Ramos (cell line): Measurements from ENCODE around the gene SEL1L3.

ENCODE experiments used
- in situ Hi-C: fragments of 300-500 bp; cut with MboI; formaldehyde crosslinking; loops from one replicate; pipeline ENCODE4 v1.14.3; 2022; ENCODE audit warnings: low sequenced_read_pairs; ENCODE audit not compliant: unreplicated experiment

Gene SEL1L3

DNA sequence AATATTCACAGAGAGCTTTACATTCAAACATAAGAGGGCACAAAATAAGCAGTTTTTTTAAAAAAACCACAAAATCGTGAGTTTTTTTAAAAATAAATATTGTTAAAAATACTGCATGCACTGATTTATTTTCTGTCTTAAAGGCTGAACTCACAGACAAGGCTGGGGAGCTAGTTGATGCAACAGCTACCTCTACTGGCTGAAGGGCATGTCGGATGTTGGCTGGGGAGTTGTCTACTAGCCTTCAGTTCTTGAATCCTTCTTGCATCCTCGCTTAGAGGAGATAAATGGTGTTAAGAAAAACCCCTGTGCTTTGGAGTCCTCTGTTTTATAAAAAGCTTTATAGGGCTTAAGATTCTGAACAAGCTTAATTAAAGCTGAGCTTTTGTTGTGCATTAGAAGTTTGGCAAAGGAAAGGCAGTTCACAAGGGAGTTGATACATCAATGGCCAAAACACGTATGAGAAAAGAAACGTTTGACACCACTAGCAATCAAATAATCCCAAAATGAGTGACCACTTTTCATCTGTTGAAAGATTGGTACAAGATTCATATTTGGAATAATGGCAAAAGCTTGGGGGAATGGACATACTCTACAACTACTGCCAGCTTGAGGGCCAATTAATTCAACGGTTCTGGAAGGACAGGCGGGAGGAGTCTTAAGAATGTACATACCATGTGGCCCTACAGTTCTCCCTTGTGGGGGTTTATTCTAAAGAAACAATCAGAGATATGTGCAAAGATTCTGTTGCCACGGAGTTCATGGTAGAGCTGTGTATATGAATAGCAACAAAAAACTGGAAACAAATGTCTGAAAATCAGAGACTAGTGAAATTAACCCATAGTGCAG, 94.7 kb downstream of the SEL1L3 start:
- in situ Hi-C loops: no loop called here

DNA sequence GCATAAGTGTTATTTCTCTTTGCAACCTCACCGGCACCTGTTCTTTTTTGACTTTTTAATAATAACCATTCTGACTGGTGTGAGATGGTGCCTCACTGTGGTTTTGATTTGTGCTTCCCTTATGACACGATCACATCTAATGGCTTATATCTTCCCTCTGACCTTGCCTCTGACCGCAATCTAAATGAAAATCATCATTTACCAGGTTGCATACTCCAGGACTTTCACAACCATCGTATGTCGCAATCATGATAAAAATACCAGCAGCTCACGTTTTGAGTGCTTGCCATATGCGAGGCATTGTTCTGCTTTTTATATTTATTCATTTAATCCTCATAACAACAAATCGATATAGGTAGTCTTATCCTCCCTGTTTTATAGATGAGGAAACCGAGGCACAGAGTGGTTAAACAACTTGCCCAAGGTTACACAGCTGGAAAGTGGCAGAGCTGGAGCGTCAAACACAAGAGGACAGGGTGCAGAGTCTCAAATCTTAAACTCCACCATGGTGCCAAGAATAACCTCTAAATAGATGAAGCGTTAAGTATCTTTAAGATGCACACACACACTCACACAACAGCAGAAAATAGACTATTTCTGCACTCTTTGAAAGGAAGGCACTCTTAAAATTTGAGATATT, 102.2 kb downstream of the SEL1L3 start:
- in situ Hi-C loops: no loop called here

DNA sequence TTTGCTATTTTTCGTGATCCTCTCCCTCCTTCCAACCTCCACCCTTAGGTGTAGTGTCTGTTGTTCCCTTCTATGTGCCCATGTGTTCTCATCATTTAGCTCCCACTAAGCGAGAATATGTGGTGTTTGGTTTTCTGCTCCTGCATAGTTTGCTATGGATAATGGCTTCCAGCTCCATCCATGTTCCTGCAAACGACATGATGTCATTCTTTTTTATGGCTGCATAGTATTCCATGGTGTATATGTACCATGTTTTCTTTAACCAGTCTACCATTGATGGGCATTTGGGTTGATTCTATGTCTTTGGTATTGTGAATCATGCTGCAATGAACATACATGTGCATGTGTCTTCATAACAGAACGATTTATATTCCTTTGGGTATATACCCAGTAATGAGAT, 102.7 kb downstream of the SEL1L3 start:
- in situ Hi-C loops: no loop called here

DNA sequence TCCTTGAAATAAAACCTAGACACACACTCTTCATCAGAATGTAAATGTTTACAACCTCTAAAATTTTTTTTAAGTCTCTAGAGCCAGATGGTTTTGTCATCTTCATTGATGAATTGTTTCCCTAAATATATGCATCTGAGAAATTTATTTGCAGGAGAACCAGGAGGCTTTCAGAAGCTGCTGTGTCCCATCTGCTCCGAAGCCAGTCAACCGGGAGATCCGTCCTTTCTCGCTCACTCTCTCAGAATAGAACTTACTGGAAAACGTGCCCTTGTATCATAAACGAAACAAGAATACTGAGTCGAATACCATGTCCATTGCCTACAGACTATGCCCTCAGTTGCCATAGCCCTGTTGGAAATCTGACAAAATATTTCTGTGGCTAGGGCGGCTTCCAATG, 103.7 kb downstream of the SEL1L3 start:
- in situ Hi-C loops: no loop called here

DNA sequence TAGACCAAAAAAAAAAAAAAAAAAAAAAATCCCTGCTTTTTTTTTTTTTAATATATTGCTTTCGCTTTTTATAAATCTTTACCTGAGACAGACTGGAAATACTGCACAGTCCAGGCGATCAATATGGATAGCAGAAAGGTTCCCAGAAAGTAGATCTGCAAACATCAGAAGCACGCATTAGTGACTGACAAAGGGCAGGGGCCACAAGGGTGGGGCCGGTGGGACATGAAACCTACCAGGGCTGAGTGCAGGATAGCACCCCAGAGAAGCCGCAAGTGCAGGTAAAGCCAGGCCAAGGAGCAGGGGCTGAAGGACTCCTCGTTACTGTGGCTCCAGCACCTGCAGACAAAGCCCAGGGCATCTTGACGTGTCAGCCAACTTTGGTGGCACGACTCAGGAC, 105.3 kb downstream of the SEL1L3 start:
- in situ Hi-C loops: no loop called here

DNA sequence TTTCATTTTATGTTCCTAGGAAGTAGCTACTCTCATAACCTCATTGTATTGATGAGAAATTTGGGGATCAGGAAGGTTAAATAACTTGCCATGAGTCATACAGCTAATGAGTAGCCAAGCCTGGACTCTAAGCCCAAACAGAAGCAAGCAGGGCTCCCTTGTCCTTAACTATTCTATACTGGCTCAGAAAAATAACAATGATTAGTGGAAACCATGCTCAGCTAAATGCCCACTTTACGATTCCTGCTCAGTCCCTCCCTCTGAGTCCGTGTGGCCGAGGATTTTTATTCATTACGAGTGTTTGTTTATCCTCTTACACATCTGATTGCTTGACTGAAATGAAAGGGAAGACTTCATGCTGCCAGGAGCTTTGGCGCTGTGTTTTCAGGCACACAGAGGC, 106.3 kb downstream of the SEL1L3 start:
- in situ Hi-C loops: no loop called here

DNA sequence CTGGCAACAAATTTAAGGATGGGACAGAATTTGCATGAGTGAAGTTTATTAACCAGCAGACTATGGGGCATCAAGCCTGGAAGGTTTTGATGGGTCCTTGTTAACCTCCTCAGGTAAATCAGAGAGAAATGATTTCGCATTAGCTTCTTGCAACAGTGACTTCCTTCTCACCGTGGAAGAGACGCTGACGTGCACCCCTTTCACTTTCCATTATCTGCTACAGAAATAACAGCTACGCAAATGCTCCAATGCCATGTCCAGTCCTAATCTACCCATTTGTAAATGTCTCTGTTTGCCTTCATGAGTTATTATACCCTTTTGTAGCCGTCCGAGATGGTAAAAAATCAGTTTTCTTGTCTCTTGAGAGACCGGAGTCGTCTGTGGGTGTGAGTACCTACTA, 106.9 kb downstream of the SEL1L3 start:
- in situ Hi-C loops: no loop called here

DNA sequence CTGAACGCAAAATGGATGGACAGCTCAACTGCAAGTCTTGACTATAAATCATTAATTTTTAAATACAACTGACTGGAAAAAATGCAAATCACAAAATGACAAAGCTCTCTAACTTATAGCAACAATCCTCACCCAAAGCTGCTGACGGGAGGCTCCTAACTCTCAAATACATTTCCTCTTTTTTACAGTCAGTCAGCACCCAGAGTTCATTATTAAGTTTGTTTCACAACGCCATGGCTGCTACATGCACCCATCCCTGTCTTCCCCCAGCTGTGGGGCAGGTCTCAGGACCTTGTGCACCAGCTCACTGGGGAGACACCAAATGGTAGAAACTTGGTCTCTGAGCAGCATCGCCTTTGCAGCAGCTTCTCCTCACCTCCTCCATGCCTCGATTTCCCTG, 109.5 kb downstream of the SEL1L3 start:
- in situ Hi-C loops: no loop called here

DNA sequence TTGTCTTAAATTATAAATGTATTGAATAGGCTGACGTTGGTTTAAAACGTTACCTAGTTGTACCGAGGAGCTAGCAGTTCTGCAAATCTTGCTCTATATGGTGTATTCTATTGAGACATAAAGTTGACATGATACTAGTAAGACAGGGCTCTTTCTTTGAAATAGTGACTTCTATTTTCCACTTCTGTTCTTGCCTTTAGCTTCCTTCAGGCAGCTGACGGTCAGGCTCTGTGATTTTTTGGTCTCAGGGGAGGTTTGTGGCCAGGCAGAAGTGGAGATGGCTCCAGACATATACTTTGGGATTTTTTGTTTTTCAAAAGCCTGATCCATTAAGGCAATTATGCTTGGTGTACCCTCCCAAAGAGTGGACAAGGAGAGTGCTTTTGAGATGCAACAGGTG, 111.9 kb downstream of the SEL1L3 start:
- in situ Hi-C loops: no loop called here

DNA sequence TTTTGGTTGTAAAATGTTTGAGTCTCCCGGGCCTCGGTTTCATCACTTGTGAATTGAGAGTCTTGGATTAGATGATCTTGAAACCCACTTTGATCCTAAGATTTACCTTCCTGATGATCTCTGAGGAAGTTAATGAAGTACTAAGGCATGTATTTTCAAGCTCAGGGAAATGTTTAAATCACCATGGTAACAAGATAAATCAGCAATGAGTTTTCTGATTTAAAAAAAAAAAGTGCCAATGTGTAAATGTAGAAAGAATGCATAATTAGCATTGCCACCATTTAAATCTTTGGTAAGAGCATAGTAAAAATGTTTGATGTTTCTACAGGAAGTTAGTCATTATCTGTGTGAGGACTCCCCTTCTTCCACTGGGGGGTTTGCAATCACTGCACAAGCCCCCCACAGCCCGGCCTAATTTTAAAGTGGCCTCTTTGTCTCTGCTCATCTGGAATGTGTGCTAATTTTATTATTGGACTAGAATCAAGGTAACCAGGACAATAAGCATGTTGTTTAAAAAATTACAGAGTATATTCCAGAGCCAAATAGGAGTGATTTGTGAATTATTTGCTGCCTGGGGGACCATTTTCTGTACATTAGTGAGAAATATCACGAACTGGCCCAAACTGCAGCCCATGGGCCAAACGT, 113.5 kb downstream of the SEL1L3 start:
- in situ Hi-C loops: no loop called here

DNA sequence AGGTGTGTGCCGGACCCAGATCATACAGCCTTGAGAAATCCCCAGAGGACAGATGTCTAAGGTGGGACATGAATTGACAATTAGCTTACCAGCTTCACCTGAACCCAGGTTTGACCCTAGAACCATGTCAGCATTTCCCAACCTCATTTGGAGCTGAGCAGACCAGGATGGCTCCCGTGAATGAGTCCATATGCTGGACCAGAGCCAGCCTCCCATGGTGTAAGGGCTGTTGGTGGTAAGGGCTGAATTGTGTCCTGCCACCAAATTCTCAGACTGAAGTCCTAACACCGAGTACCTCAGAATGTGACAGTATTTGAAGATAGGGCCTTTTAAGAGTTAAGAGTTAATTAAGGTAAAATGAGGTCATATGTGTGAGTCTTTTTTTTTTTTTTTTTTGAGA, 118.8 kb downstream of the SEL1L3 start:
- in situ Hi-C loops: no loop called here

DNA sequence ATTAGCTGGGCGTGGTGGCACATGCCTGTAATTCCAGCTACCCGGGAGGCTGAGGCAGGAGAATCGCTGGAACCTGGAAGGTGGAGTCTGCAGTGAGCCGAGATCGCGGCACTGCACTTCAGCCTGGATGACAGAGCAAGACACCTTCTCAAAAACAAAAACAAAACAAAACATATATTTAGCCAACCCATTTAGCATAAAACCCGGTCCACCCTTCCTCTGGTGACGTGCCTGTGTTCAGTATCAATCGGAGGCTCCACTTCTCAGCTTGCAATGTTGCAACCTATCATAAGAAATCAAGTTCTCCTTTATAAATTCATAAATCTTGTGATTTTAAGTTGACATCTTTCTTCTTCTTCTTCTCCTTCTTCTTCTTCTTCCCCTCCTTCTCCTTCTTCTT, 133.2 kb downstream of the SEL1L3 start:
- in situ Hi-C loops: no loop called here

DNA sequence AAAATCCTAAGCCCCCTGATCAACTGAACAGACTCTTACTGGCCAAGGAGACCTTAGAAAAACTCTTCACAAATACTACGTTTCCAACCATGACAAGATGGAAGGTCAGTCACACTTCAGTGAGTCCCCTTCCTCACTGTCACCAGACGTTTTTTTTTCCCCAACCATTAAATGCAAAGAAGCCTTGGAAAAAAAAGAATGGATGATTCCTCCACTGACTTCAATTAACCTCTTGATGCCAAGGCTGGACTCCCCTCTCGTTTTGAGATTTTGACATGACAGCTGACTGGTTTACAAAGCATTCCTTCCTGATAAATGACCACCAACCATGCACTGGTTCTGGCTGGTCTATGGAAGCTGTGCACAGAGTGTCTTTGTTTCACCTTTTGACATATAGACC, 133.9 kb downstream of the SEL1L3 start:
- in situ Hi-C loops: no loop called here

DNA sequence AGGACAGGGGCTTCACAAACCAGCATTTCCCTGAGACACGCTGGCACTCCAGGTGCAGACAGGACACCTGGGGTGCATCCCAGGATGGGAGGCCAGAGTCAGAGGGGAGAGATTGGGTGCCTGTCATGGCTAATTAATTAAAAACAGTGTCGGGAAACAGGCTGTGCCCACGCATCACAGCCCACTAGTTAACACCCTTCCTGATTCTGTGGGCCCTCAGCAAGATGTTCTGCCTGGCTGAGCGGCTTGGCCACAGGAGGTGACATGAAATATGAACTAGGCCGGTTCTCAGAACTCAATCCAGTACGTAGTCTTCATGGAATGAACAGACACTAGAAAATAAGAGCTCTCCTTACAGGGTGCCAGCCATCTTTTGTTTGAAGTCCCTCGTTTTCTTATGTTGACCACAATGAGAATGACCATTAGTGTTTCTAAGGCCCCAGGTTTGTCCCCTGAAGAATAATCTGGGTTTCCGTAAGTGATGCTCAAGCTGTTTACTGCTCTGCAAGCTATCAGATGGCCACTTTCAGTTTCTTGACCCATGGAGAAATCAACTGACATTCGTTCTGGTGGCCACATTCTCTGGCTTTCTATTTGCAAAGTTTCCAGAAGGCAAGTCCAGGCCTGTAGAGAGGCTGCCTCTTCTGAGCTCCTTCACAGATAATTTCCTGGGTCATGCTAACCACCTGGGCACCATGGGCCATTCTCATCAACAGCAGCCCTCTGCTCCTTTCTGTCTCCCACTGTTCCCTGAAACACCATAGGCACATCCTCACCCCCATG, 134.9 kb downstream of the SEL1L3 start:
- in situ Hi-C loops: no loop called here

DNA sequence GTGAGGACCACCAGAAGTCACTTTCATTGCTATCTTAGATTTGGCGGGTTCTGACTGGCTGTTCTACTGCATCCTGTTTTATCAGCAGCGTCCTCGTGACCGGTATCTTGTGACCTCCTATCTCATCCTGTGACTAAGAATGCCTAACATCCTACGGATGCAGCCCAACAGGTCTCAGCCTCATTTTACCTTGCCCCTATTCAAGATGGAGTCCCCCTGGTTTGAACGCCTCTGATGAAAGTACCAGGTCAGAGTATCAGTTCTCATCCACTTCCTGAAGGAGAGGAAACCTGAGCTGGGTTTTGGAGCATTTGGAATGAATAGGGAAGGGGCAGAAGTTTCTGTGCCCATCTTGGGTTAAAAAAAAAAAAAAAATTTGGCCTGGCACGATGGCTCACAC, 136.9 kb downstream of the SEL1L3 start:
- in situ Hi-C loops: no loop called here

DNA sequence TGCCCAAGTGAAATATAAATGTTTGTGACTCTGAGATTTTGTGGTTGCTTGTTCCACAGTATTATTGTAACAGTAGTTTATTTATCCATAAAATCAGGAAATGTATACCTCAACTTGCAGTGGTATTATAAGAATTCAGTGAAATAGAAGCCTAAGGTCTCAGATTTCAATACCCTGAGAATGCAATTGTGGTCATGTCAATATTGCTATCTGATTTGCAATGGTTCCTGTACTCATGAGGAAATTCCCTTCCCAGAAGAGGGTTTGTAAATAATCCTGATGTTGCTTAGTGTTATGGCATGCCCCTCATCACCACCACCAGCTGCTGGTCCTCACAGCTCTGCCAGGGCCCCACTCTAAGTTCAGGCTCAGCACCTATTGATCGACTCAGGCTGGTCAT, 139.4 kb downstream of the SEL1L3 start:
- in situ Hi-C loops: no loop called here

DNA sequence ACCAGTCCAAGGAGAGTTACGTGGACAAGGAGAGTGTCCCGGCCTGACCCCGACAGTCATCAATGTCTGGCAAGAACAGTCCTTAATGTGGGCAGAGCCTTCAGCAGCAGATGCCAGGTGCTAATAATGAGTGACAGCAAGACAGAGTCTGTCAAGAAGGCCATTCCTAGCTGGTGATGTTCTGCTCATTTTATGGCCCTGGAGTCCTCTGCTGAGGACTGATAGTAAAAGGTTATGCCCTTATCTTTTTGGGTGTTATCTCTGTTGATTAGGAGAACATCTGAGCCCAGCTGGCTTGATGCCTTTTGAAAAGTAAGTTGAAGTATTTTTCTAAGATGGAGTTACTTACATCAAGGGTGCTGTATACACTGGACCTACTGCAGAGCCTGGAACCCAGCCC, 139.8 kb downstream of the SEL1L3 start:
- in situ Hi-C loops: no loop called here

DNA sequence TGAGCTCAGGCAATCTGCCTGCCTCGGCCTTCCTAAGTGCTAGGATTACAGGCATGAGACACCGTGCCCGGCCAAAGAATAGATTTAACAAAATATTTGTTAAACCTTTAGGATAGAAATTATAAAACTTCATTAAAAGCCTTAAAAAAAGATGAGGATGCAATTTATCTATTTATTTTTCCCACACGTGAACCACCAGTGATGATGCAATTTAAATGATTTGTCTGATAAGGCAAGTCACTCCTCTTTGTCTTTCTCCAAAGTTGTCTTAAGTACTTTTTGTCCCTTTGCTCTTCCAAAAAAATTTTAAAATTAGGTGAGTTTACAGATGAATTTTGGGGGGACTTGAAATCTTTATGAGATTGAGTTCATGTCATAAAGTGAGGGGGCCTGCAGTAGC, 149.0 kb downstream of the SEL1L3 start:
- in situ Hi-C loops: no loop called here

DNA sequence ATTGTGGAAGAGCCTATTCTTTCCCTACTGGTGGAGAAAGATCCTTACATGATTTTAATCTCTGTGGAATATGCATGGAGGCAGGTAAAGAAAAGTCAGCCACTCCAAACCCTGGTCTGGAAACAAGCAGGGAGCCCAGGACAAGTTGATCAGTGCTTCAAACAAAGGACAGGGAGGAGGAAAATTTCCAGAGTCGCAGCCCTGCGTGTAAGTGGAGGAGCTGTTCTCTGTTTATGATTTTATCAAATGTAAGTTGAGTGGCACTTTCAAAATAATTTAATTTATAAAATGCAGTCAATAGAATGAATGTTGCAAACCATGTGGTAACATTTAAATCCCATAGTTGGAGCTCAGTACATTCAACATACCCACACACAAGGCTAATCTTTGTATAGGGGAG, 150.2 kb downstream of the SEL1L3 start:
- in situ Hi-C loops: no loop called here

DNA sequence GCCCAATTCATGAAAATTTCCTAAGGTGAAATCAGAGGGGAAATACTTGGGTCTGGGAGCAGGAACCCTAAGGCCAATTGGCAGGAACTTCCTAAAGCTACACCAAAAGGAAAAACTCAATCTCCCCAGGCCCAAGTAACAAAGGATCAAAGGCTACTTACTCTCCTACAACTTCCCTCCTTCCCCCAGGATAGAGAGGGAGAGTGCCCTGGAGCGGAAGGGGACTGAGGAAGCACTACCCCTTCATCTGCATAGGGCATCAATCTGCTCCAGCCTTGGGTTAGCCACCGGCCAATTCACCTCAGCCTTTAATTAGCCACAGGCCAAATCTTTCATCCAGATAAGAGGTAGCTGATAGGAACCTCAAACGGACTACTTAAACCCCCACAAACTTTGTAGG, 152.2 kb downstream of the SEL1L3 start:
- in situ Hi-C loops: no loop called here

DNA sequence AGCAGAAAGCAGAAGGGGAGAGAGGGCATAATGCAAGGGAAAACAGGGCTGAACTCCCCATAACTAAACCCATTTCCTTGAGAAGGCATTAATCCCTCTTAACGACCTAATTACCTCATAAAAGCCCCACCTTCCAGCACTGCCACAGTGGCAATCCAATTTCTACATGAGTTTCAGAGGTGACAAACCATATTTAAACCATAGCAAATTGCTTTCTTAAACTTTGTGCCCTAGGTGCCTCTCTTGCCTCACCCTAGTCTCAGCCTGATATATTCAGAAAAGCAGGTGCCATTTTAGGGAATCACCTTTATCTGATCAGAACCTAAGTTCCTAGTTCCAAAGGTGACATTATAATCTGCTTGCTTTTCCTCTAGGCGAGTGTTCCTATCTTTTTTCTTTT, 158.3 kb downstream of the SEL1L3 start:
- in situ Hi-C loops: no loop called here
